EL (cell line): Measurements from ENCODE around the gene ZNF41.
A peak's percentile ranks its signal among the peaks of the same experiment; 100 is the strongest.

Experiments used
- DNase-seq: peaks from one replicate; pipeline ENCODE4 v3.0.0-alpha.2; 2016

The ZNF41 gene

GRCh38 chrX:47489507-47490275 is 6.7 kb upstream of the ZNF41 start:
- no peak for DNase-seq

DNA sequence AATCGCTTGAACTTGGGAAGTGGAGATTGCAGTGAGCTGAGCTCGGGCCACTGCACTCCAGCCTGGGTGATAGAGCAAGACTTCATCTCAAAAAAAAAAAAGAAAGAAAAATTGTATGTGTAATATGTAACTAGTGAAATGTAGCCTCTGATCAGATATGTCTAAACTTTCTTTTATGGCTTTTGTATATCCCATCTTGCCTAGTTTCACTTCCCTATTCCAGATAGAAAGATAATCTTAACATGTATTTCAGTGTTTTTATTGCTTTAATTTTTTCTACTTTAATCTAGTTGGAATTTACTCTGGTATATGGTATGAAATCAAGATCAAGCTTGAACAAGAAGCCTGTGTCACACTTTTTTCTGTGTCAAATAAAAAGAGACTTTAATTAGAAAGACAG is 1.9 kb upstream of the ZNF41 start:
- no peak for DNase-seq

GRCh38 chrX:47483306-47484268 is 565 bp upstream of the ZNF41 start:
- peak; percentile 27 for DNase-seq

- DNase-seq, result no peak
These were observed 934 bp downstream of the ZNF41 start for GRCh38 chrX:47482065-47482511.

DNA sequence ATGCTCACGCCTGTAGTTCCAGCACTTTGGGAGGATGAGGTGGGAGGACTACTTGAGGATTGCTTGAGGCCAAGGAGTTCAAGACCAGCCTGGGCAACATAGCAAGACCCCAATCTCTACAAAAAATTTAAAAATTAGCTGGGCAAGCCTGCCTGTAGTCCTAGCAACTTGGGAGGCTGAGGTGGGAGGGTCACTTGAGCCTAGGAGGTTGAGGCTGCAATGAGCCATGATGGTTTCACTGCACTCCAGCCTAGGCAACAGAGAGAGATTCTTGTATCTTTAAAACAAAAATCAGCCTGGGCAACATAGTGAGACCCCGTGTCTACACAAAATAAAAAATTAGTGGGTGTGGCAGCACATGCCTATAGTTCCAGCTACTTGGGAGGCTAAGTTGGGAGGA is 1.9 kb downstream of the ZNF41 start:
- DNase-seq, result no peak

GRCh38 chrX:47480576-47480975 is 2.4 kb downstream of the ZNF41 start:
- DNase-seq, result no peak

DNA sequence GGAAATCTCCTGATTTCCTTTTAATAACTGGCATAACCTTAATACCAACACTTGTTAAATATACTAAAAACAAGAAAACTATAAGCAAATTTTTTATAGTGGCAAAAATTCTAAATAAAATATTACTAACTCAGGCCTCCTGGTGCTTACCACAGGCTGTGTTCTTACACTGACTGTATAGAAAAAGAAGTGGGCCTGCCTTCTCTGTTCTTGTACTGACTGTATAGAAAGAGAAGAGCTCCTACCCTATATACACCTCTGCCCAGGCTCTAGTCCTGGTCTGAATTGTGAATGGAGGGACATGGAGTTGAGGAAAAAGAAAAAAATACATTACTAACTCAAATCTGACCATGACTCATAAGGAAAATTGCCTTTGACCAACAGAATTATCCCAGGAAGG is 7.5 kb downstream of the ZNF41 start:
- DNase-seq, result no peak

- no peak for DNase-seq
These were observed 15.9 kb downstream of the ZNF41 start for GRCh38 chrX:47467106-47467505.

GRCh38 chrX:47460561-47460960 is 22.5 kb downstream of the ZNF41 start:
- no peak for DNase-seq

GRCh38 chrX:47458528-47458927 is 24.5 kb downstream of the ZNF41 start:
- no peak for DNase-seq

DNA sequence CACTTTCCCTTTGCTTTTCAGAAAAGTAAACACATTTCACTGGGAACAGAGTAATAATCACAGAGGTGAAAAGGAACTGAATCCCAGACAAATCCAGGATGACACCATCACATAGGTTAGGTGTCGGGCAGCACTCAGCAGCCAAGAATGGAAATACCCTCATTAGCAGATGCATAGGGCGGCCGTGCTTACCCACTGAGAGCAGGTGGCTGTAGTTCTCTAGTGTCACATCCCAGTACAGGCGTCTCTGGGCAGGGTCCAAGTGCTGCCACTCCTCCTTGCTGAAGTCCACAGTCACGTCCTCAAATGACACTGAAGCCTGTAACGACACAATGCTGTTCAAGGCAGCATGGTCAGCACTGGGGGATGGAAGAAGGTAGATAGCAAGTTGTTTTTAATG is 26.9 kb downstream of the ZNF41 start:
- DNase-seq, result no peak

DNA sequence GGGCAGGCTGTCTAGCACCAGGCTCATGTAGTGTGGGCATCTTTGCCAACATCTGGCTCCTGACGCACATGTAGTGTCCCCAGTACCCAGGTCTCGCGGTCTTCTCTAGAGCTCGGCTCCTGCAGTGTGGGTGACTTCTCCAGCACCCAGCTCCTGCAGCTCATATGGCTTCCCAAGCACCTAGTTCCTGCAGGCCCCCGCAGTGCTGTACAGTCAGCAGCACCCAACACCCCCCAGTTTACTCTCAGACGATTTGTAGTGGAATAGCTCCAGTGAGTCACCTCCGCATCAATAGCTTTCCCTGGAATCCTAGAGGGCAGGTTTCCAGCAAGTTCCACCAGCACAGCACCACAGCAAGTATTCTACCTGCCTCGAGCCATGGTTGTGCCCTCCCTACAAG is 30.9 kb downstream of the ZNF41 start:
- DNase-seq, result no peak

GRCh38 chrX:47448165-47448806 is 34.7 kb downstream of the ZNF41 start:
- DNase-seq, result no peak

DNA sequence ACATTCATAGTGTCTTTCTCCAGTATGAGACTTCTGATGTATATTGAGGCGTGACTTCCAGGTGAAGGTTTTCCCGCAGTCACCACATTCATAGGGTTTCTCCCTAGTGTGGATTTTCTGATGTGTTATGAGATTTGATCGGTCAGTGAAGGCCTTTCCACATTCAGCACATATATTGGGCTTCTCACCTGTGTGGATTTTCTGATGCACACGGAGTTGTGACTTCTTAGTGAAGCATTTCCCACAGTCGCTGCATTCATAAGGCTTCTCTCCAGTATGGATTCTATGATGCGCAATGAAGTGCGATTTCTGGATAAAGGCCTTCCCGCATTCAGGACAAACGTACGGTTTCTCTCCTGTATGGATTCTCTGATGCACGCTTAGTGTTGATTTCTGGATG is 35.4 kb downstream of the ZNF41 start:
- no peak for DNase-seq

DNA sequence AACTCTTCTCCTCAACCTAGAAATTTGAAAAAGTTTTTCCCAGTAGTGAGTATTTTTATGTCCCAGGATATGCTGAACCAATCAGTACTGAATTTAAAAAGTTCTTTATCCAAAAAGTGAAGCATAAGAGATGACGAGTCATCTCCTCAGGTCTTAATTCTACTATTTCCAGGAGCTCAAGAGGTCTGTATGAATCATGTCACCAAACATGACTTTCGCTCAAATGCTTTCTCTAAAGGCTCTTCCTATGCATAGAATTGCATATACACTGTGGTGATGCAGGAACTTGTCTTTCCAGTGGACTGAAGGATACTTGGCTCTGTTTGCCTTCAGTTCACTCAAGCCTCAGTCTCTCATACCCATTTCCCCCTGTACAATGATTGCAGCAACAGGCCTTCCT is 36.1 kb downstream of the ZNF41 start:
- DNase-seq, result no peak

GRCh38 chrX:47446431-47446830 is 36.6 kb downstream of the ZNF41 start:
- DNase-seq, result no peak

- no peak for DNase-seq
These were observed 52.1 kb downstream of the ZNF41 start for GRCh38 chrX:47430925-47431324.

GRCh38 chrX:47422444-47422843 is 60.6 kb downstream of the ZNF41 start:
- no peak for DNase-seq

- no peak for DNase-seq
These were observed 62.1 kb downstream of the ZNF41 start for GRCh38 chrX:47420962-47421361.

GRCh38 chrX:47420265-47420664 is 62.8 kb downstream of the ZNF41 start:
- no peak for DNase-seq

DNA sequence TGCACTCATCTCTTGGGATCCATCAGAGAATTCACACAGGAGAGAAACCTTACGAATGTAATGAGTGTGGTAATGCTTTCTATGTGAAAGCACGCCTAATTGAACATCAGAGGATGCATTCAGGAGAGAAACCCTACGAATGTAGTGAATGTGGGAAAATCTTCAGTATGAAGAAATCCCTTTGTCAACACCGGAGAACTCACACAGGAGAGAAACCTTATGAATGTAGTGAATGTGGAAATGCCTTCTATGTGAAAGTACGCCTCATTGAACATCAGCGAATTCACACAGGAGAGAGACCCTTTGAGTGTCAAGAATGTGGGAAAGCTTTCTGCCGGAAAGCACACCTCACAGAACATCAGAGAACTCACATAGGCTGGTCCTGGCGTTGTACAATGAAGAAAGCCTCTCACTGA is 69.8 kb downstream of the ZNF41 start:
- no peak for DNase-seq
